GM12878 (cell line): ENCODE results near the gene LIF. TPM values are rescaled to one million over a fixed set of nuclear protein-coding genes. Genes with fewer than 3 reads are reported as not detected.

Experiments
- ATAC-seq: fragments of 200-7000 bp; cut with Tn5 transposase; 3 replicates; pipeline ENCODE4 v1.9.1; 2020; ENCODE audit warnings: mild to moderate bottlenecking, moderate library complexity
- BruUV-seq: library from RNA; stranded (reverse); fragments of 400-500 nt; replicated peaks from 2 replicates; lab custom pipeline; 2021; lab: Mats Ljungman, UMichigan
- CTCF ChIA-PET: fragments of 300-600 bp; sonication (Branson Sonifier 250); formaldehyde crosslinking; extraction: SDS; loops from one replicate; lab custom pipeline; 2021; ENCODE audit warnings: inconsistent platforms; lab: Yijun Ruan, JAX
- POLR2A ChIA-PET: fragments of 350-600 bp; formaldehyde crosslinking; extraction: SDS; loops from one replicate; lab custom pipeline; 2021; ENCODE audit warnings: inconsistent platforms; lab: Charles Lee
- RAD21 ChIA-PET: fragments of 300-600 bp; sonication (Branson Sonifier 250); formaldehyde crosslinking; loops from one replicate; lab custom pipeline; 2023; ENCODE audit warnings: antibody characterized with exemption; ENCODE audit not compliant: unreplicated experiment; lab: Charles Lee
- SMC1A ChIA-PET: fragments of 300-600 bp; sonication (Branson Sonifier 250); formaldehyde crosslinking; loops from one replicate; lab custom pipeline; 2023; ENCODE audit not compliant: unreplicated experiment, uncharacterized antibody; lab: Charles Lee
- DNase-seq: peaks from one replicate; pipeline ENCODE4 v3.0.0-alpha.2; 2011; ENCODE audit warnings: low read depth, low spot score
- FAIRE-seq: peaks from 3 replicates; lab custom pipeline; 2011; peaks lifted over from hg19 to GRCh38; lab: Jason Lieb, UNC
- H2AFZ ChIP-seq: 2 replicates; pipeline ENCODE4 v1.6.0; 2011; ENCODE audit warnings: low read depth, low read length, control low read depth; ENCODE audit not compliant: control insufficient read depth
- H3K27ac ChIP-seq: 2 replicates; pipeline ENCODE4 v1.5.1; 2011; ENCODE audit warnings: control low read depth; ENCODE audit not compliant: control insufficient read depth, insufficient read depth
- H3K27me3 ChIP-seq, 2 experiments: replicated peaks in 1 of 2; 2 replicates each; pipeline versions ENCODE4 v1.6.0 to v1.6.1; 2011; ENCODE audit warnings: low read length in 1 of 2; ENCODE audit not compliant: control insufficient read depth in 2 of 2, insufficient read depth in 2 of 2
- H3K36me3 ChIP-seq, 2 experiments: 2 replicates each; pipeline ENCODE4 v1.5.1; 2011; ENCODE audit warnings: low read length in 1 of 2; ENCODE audit not compliant: control insufficient read depth in 2 of 2, insufficient read depth in 2 of 2
- H3K4me1 ChIP-seq: 2 replicates; pipeline ENCODE4 v1.6.1; 2011; ENCODE audit warnings: mild to moderate bottlenecking, low read length, moderate library complexity, mixed read lengths; ENCODE audit not compliant: control insufficient read depth, insufficient read depth
- H3K4me2 ChIP-seq: 2 replicates; pipeline ENCODE4 v1.6.0; 2011; ENCODE audit warnings: control low read depth; ENCODE audit not compliant: control insufficient read depth, insufficient read depth
- H3K4me3 ChIP-seq: fragments of 200-600 bp; sonication (generic); 2 replicates; pipeline ENCODE4 v1.5.1; 2016
- H3K79me2 ChIP-seq: 2 replicates; pipeline ENCODE4 v1.6.0; 2011; ENCODE audit warnings: low read length; ENCODE audit not compliant: control insufficient read depth, insufficient read depth
- H3K9ac ChIP-seq: 2 replicates; pipeline ENCODE4 v1.8.0; 2011; ENCODE audit warnings: low read length, control low read depth, mixed read lengths; ENCODE audit not compliant: control insufficient read depth, insufficient read depth
- H3K9me3 ChIP-seq: replicated peaks from 3 replicates; pipeline ENCODE4 v1.5.1; 2011; ENCODE audit warnings: mild to moderate bottlenecking, low read length; ENCODE audit not compliant: control insufficient read depth, insufficient read depth
- H4K20me1 ChIP-seq: 2 replicates; pipeline ENCODE4 v1.6.0; 2011; ENCODE audit not compliant: control insufficient read depth, insufficient read depth
- CHD1 ChIP-seq: IDR thresholded peaks from 2 replicates; pipeline ENCODE4 v1.6.1; 2012; ENCODE audit warnings: low read depth, low read length, improper control_type of control experiment
- GABPA ChIP-seq: IDR thresholded peaks from 2 replicates; pipeline ENCODE4 v1.6.1; 2014; ENCODE audit warnings: antibody characterized with exemption, low read depth, mild to moderate bottlenecking, inconsistent platforms
- NR2F1 ChIP-seq: fragments of 450-650 bp; conservative IDR thresholded peaks from 2 replicates; pipeline ENCODE4 v1.6.1; 2017; ENCODE audit warnings: mild to moderate bottlenecking
- POLR2AphosphoS2 ChIP-seq: IDR thresholded peaks from 2 replicates; pipeline ENCODE4 v1.6.1; 2011; ENCODE audit warnings: low read depth, mild to moderate bottlenecking, low read length, improper control_type of control experiment, moderate library complexity
- SMAD5 ChIP-seq: IDR thresholded peaks from 2 replicates; pipeline ENCODE4 v1.6.1; 2016; ENCODE audit warnings: antibody characterized with exemption, low read depth
- SUPT20H ChIP-seq: IDR thresholded peaks from 2 replicates; pipeline ENCODE4 v1.6.1; 2011; ENCODE audit warnings: low read depth, mild to moderate bottlenecking, low read length, moderate library complexity, borderline replicate concordance; ENCODE audit not compliant: control insufficient read depth
- SUZ12 ChIP-seq: fragments of 200-600 bp; sonication (generic); IDR thresholded peaks from one replicate; pipeline ENCODE4 v1.6.1; 2018; ENCODE audit warnings: antibody characterized with exemption, mild to moderate bottlenecking; ENCODE audit not compliant: unreplicated experiment
- TARDBP ChIP-seq: IDR thresholded peaks from 2 replicates; pipeline ENCODE4 v1.6.1; 2016; ENCODE audit warnings: borderline replicate concordance
- ZNF384 ChIP-seq: IDR thresholded peaks from 2 replicates; pipeline ENCODE4 v1.6.1; 2012; ENCODE audit warnings: low read depth, mild to moderate bottlenecking, low read length, improper control_type of control experiment, borderline replicate concordance
- ZZZ3 ChIP-seq: IDR thresholded peaks from 2 replicates; pipeline ENCODE4 v1.6.1; 2011; ENCODE audit warnings: low read depth; ENCODE audit not compliant: control insufficient read depth, insufficient read length
- WGBS: methylation state at CpG from one replicate; pipeline ENCODE4 v1.1.6; 2016; ENCODE audit warnings: low lambda C conversion rate; ENCODE audit not compliant: insufficient replicate concordance, insufficient coverage; ENCODE audit errors: missing lambda C conversion rate; 5-methylcytosine and 5-hydroxymethylcytosine counted together
- in situ Hi-C: fragments of 300-500 bp; cut with MboI; formaldehyde crosslinking; loops from 9 replicates; pipeline ENCODE4 v1.14.3; 2018; ENCODE audit warnings: mixed read lengths
- intact Hi-C: fragments of 100-400 bp; cut with micrococcal nuclease; formaldehyde crosslinking; loops from one replicate; pipeline ENCODE4 v1.14.2; 2022; ENCODE audit not compliant: unreplicated experiment
- polyA plus RNA-seq, 11 experiments: library from polyadenylated mRNA; depleted of rRNA in 4 of 11; unstranded in 6 of 11; stranded (reverse) in 5 of 11; fragments of >200 nt; fragmentation: Nextera tagmentation in 4 of 11; fragmentation: Illumina TruSeq in 1 of 11; extraction: Ambion mirVana in 4 of 11; extraction: Trizol in 1 of 11; gene quantifications; 1 replicate in 1 of 11; 2 replicates in 10 of 11; pipeline versions ENCODE4 v1.2.1 to v1.2.3, GENCODE V29; 2011 to 2016; ENCODE audit warnings: inconsistent platforms in 2 of 11, missing spikeins in 2 of 11, low read depth in 1 of 11
- total RNA-seq, 4 experiments: library from RNA; depleted of rRNA in 3 of 4; stranded (reverse); fragments of >200 nt in 3 of 4; fragmentation: Illumina TruSeq in 1 of 4; extraction: Trizol in 1 of 4; gene quantifications; 2 replicates each; pipeline versions ENCODE4 v1.2.1 to v1.2.3, GENCODE V29; 2013 to 2021
- TF ChIP-seq, protein P1 (sequence below): fragments of 450-650 bp; formaldehyde crosslinking; IDR thresholded peaks from 2 replicates; pipeline ENCODE4 v1.4.0; 2022; ENCODE audit warnings: mild to moderate bottlenecking, moderate library complexity

LIF gene
- total and polyA plus RNA-seq, 10 of the 15 experiments (the other 5 are each of a cell fraction or from before 2014, with no cell fraction given): 0.05 to 3.4 (median 0.97) TPM

DNA sequence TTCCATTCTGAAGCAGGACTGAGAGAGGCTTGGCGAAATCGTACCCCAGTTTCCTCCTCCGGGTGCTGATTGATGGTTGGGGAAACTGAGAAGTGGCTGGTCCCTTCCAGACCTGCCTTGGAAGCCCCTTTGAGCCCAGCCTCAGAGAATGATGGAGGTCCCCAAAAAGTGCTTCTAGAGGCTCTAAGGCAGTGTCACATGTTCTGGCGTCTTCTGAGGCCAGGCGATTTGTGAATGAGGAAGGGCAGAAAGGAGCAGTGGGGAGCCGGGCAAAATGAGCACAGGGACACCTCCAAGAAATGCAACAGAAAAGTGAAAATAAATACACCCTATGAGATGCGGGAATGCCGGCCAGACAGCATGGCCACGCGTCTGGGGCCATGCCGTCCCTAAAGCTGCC lies 1.0 kb upstream of the LIF start (continued):
- no peak for TF ChIP-seq SUPT20H

GRCh38 chr22:30246814-30247376 lies 336 bp upstream of the LIF start:
- Histone ChIP-seq H3K79me2 (no peaks in the 10 kb centered on the region), H3K27me3 (peaks cover 3 to 4% of the 10 kb centered on the region in 2 experiments; a peak in 2 of 4 replicates), H3K27ac (no peak overlapping the region)
- no TSS peak for BruUV-seq
- SMC1A ChIA-PET: no interaction called here
- FAIRE-seq (no peak), ATAC-seq (no peak), DNase-seq (no peak)
- in situ Hi-C loops: no loop called here
- RAD21 ChIA-PET: interaction anchor here (0.6 kb wide), 1 partner anchor 455 kb away, joined by 3 read pairs; no protein-coding TSS in a partner anchor
- TF ChIP-seq POLR2AphosphoS2: no peak
- TF ChIP-seq, all 136 proteins: peak for 0
- Histone ChIP-seq H3K4me3 (peak overlapping the region; percentile 59; the same call in 1 of the 2 replicates), H2AFZ (no peak overlapping the region), H3K9me3 (no peaks in the 10 kb centered on the region), H3K36me3 (no peaks in the 10 kb centered on the region), H3K4me2 (peak overlapping the region; percentile 72; the same call in 1 of the 2 replicates), H4K20me1 (no peaks in the 10 kb centered on the region), H3K9ac (no peak overlapping the region), H3K4me1 (no peaks in the 10 kb centered on the region)
- ChIA-PET CTCF (no interaction called here), POLR2A (no interaction called here)
- intact Hi-C loops: no loop called here
- 19% methylated on average over 15 of the region's 15 CpGs for WGBS

GRCh38 chr22:30245181-30245984 lies 1.2 kb downstream of the LIF start:
- ChIA-PET RAD21 (no interaction called here), SMC1A (no interaction called here), CTCF (no interaction called here), POLR2A (no interaction called here)
- Histone ChIP-seq H3K36me3 (no peaks in the 10 kb centered on the region), H3K27me3 (peaks cover 3 to 4% of the 10 kb centered on the region in 2 experiments; a peak in 2 of 4 replicates), H3K9ac (no peak overlapping the region), H3K4me1 (no peaks in the 10 kb centered on the region), H3K79me2 (no peaks in the 10 kb centered on the region), H3K4me2 (peak overlapping the region; percentile 69), H4K20me1 (no peaks in the 10 kb centered on the region), H2AFZ (no peak overlapping the region), H3K9me3 (no peaks in the 10 kb centered on the region), H3K27ac (no peak overlapping the region), H3K4me3 (peak overlapping the region; percentile 59; the same call in 1 of the 2 replicates)
- BruUV-seq: no TSS peak
- in situ Hi-C loops (no loop called here), intact Hi-C loops (no loop called here)
- ATAC-seq: no peak
- no peak for DNase-seq
- no peak for FAIRE-seq
- WGBS: 44% methylated on average over 15 of the region's 15 CpGs
- TF ChIP-seq SUZ12: no peak
- no peak for TF ChIP-seq SMAD5
- no peak for TF ChIP-seq CHD1
- no peak for TF ChIP-seq GABPA
- no peak for TF ChIP-seq ZNF384
- TF ChIP-seq TARDBP: no peak
- 0 out of 2 replicates have a peak, but pooled peaks have one; percentile 34 for TF ChIP-seq NR2F1
- TF ChIP-seq, protein P1, sequence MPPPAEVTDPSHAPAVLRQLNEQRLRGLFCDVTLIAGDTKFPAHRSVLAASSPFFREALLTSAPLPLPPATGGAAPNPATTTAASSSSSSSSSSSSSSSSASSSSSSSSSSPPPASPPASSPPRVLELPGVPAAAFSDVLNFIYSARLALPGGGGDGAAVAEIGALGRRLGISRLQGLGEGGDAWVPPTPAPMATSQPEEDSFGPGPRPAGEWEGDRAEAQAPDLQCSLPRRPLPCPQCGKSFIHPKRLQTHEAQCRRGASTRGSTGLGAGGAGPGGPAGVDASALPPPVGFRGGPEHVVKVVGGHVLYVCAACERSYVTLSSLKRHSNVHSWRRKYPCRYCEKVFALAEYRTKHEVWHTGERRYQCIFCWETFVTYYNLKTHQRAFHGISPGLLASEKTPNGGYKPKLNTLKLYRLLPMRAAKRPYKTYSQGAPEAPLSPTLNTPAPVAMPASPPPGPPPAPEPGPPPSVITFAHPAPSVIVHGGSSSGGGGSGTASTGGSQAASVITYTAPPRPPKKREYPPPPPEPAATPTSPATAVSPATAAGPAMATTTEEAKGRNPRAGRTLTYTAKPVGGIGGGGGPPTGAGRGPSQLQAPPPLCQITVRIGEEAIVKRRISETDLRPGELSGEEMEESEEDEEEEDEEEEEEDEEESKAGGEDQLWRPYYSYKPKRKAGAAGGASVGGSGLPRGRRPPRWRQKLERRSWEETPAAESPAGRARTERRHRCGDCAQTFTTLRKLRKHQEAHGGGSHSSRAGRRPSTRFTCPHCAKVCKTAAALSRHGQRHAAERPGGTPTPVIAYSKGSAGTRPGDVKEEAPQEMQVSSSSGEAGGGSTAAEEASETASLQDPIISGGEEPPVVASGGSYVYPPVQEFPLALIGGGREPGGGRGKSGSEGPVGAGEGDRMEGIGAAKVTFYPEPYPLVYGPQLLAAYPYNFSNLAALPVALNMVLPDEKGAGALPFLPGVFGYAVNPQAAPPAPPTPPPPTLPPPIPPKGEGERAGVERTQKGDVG: no peak
- TF ChIP-seq ZZZ3: no peak
